ENCODE data around the gene BUD31.

BUD31 gene

DNA sequence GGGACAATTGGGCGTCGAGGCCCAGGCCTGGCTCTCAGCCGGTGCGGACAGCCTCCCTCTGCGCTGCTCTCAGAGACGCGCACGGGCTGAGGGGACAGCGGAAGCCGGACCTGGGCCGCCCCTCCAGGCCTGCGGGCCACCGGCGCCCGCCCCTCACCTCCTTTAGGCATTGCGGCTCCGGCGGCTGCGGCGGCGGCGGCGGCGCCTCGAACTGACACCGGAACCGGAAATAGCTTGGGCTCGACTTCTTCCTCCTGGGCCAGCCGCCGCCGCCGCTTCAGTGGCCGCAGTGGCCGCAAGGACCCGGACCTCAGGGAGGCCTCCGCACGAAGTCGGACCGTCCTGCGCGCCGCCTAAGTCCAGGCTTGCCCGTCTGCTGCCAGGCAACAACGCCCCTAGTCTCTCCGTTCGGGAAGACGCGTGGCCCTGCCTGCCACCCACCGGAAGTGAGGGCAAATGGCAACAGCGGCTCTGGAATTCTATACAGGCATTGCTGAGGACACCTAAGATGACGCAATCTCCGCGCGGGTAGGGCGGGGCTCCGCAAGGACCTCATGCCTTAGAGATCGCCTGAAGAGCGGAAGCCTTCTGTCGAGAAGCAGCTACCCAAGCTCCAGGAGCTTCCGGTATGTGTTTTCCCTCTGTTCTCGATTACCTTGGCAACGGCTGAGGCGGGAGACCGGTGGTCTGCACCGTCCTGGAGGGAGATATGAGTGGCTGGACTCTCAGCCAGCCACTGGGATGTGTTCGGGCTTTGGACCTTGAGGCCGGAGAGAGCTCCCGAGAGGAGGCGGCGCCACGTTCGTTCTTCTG is at the start of gene BUD31, which contains the start of gene PDAP1:
TSS of gene BUD31 (plus strand) at position 591 of the 813 bp plus-strand sequence. CDS start 2,124 bp downstream, outside the sequence.
TSS of gene PDAP1 (minus strand) at position 219 of the 813 bp plus-strand sequence. CDS start at position 170, 49 bp downstream.
- peak; percentile 95 for DNase-seq
- in situ Hi-C loops (cut with HindIII; ENCODE audit: low pct_ligation_motif_present, low pct_unique_long_range_greater_than_20kb, low sequenced_read_pairs): no loop called here

DNA sequence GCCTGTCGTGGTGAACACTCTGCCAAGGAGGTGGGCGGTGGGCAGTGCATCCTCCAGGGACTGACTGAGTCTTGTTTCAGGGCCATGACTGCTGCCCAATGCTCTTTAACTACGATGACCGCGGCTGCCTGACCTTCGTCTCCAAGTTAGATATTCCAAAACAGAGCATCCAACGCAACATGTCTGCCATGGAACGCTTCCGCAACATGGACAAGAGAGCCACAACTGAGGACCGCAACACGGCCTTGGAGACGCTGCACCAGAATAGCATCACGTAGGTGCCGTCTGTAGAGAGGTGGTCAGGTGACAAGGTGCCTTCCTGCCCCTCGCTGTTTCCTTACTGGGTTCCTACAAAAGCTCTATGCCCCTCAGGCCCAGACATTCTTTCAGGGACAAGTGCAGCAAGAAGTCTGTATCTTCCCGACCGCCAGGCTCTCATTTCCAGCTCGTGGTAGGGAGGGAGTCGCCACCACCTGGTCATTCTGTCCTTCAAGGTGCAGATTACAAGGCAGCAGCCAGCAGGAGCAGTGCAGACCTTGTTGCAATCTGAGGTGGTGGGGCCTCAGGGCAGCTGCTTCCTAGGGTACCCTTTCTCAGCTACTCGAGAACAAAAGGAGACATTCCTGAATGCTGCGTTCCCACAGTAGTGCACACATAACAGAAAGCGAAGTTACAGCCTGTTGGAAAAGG is 49.2 kb upstream of the BUD31 start:
- in situ Hi-C loops (cut with HindIII; ENCODE audit: low pct_ligation_motif_present, low pct_unique_long_range_greater_than_20kb, low sequenced_read_pairs): no loop called here

DNA sequence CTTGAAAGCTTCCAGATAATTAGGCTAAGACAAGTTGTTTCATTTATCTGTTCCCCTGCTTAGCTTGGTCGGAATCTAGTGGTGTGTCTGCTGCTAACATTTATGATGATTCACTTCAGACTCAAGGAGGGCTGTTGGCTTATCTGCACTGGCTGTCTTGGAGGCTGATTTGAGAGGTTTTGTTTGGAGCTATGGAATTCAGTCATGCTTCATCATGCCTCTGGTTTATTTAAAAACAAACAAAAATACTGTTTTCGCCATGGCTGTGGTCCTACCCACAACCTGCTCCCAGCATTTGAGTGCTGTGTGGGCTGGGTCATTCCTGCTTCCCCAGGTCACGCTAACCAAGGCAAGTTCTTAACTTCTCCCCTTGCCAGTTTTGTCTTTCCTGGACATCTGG is 46.0 kb upstream of the BUD31 start:
- in situ Hi-C loops (cut with HindIII; ENCODE audit: low pct_ligation_motif_present, low pct_unique_long_range_greater_than_20kb, low sequenced_read_pairs): no loop called here
- DNase-seq: no peak

More for the DNA sequence above, 49.2 kb upstream of the BUD31 start:
- no peak for DNase-seq

DNA sequence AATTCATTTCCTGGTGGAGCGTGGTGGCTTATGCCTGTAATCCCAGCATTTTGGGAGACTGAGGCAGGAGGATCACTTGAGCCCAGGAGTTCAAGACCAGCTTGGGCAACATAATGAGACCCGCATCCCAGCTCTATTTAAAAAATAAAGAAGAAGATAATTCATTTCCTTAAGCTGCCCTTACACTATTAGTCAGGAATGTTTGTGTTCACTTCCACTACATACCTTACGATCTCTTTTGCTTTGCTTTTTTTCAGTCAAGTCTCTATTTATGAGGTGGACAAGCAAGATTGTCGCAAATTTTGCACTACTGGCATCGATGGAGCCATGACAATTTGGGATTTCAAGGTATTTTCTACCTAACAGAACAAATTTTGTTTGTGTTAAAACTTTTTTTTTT is 45.5 kb upstream of the BUD31 start:
- DNase-seq: no peak
- in situ Hi-C loops (cut with HindIII; ENCODE audit: low pct_ligation_motif_present, low pct_unique_long_range_greater_than_20kb, low sequenced_read_pairs): no loop called here

DNA sequence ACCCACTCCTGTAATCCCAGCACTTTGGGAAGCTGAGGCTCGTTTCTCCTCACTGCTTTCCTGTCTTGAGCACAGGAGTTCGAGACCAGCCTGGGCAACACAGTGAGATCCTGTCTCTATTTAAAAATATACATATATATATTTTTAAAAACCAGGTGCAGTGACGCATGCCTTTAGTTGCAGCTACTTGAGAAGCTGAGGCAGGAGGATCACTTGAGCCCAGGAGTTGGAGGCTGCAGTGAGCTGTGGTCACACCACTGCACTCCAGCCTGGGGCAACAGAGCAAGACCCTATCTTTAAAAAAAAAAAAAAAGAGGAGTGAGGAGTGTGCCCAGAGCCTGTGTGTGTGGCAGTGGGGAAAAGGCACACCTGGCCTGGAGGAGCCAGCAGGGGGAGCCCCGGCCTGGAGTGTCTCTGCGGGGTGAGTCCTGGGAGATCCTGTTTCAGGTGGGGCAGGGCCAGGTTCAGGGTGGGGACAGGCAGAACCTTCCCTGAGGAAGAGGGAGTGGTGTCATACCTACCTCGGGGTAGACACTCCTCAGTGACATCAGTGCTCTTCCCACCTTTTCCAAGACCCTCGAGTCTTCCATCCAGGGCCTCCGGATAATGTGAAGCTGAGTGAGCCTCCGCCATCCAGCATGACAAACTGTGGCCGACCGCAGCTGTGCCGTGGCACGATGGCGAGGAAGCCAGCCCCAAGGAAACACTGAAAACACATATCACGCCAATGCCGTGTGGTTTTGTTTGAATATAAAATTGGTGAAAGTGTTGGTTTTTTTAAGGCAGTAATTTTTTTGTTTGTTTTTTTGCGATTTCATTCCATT is 43.2 kb upstream of the BUD31 start:
- in situ Hi-C loops (cut with HindIII; ENCODE audit: low pct_ligation_motif_present, low pct_unique_long_range_greater_than_20kb, low sequenced_read_pairs): no loop called here
- peak; percentile 63 for DNase-seq

DNA sequence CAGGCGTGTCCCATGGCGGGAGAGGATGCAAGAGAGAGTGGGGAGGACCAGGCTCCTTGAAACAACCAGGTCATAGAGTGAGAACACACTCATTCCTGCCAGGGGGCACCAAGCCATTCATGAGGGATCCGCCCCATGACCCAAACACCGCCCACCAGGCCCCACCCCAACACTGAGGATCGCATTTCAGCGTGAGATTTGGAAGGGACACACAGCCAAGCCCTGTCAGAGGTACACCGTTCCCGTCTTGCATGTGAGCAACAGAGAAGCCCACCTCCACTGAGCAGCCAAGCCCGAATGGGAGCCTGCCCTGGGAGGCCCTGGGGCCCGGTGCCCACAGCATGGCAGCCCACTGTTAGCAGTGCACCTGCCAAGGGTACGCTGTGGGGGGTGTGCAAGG is 42.1 kb upstream of the BUD31 start:
- in situ Hi-C loops (cut with HindIII; ENCODE audit: low pct_ligation_motif_present, low pct_unique_long_range_greater_than_20kb, low sequenced_read_pairs): no loop called here
- no peak for DNase-seq

DNA sequence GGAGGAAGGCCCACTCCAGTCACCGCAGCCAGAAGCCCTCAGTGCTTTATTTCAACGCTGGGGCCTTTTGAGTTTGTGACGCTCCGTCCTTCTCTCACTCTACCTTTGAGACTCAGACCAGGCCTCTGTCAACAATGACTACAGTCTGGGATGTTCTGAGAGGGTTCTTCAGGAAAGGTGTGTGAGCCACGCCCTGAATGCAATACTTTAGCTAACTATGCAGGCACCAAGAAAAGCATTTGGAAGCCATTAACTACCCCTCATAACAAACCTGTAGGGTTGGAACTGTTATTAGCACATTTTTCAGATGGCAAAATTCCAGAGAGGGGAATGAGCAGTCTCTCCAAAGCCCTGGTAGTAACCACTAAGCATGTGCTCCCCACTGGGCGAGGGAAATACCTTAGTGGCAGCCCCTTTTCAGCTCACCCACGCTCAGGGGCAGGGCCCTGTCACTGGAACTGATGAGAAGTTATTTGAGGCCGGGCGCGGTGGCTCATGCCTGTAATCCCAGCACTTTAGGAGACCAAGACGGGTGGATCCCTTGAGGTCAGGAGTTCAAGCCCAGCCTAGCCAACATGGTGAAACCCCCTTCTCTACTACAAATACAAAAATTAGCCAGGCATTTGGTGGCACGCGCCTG is 39.9 kb upstream of the BUD31 start:
- no peak for DNase-seq
- in situ Hi-C loops (cut with HindIII; ENCODE audit: low pct_ligation_motif_present, low pct_unique_long_range_greater_than_20kb, low sequenced_read_pairs): no loop called here

DNA sequence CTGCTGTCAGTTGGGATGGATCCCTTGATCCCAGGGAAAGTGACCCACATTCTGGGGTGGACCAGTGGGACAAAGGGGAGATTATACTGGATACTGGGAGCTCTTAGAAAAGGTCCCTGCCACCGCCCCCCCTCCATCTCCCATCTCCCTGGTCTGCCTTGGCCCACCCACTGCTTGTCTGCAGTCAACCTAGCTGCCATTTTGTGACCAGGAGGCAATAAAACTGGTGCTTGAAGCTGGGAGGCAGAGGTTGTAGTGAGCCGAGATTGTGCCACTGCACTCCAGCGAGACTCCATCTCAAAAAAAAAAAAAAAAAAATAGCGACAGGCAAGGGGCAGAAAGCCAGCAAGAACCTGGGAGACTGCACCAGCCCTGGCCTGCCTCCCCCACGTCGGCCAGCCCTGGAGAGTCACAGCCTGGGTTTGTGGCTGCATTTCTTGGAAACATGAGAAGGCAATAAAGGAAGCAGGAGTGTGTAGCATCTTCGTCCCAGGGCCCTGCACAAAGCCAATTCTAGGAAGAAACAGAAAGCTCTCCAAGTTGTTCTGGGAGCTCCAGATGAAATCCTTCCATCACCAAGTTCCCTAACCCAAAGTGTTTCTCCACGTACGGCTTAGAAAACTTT is 38.9 kb upstream of the BUD31 start:
- DNase-seq: no peak
- in situ Hi-C loops (cut with HindIII; ENCODE audit: low pct_ligation_motif_present, low pct_unique_long_range_greater_than_20kb, low sequenced_read_pairs): no loop called here

DNA sequence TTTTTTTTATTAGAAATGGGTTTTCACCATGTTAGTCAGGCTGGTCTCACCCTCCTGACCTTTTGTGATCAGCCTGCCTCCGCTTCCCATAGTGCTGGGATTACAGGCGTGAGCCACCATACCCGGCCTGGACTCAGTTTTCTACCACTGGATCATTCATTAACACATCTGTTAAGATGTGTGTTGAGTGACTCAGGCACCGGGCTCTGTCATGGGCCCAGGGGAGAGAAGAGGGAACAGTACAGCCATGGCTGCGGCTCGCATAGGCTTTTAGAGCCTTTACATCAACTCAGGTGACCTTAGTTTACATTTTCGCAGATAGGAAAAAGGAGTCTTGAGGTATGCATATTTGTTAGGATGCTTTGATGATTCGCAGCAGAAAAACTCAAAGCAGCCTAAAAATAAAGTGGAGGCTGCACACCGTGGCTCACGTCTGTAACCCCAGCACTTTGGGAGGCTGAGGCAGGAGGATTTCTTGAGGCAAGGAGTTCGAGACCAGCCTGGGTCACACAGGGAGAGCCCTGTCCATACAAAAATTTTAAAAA is 37.3 kb upstream of the BUD31 start:
- in situ Hi-C loops (cut with HindIII; ENCODE audit: low pct_ligation_motif_present, low pct_unique_long_range_greater_than_20kb, low sequenced_read_pairs): no loop called here
- DNase-seq: peak; percentile 39

DNA sequence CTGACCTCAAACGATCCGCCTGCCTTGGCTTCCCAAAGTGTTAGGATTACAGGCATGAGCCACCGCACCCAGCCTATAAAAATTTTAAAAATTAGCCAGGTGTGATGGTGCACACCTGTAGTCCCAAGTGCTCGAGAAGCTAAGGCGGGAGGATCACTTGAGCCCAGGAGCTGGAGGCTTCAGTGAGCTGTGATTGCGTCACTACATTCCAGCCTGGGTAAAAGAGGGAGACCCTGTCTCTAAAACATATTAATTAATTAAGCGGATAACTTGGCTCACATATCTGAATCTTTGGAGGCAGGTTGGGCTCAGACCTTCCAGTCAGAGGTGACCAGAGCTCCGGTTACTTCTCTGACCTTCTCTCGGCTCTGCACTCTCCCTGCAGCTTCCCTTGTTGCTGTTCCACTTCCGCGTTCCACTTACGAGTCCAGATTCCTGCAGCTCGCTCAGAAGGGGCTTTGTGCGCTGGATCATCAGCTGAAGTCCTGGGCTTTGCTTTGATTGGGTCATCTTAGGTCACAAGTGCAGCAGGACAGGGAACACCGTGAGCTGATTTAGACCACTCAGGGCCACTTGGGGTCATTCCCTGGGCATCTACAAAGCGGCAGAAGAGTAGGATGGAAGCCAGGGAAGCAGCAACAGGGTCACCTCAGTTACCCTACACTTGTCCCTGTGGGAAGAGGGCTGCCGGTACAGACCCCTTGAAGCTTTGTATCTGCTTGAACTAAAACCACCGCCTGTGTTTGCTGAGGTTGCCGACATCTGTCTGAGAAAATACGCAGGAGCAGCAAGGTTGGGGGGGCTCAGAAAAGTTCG is 36.3 kb upstream of the BUD31 start:
- in situ Hi-C loops (cut with HindIII; ENCODE audit: low pct_ligation_motif_present, low pct_unique_long_range_greater_than_20kb, low sequenced_read_pairs): no loop called here
- DNase-seq: peak; percentile 91

DNA sequence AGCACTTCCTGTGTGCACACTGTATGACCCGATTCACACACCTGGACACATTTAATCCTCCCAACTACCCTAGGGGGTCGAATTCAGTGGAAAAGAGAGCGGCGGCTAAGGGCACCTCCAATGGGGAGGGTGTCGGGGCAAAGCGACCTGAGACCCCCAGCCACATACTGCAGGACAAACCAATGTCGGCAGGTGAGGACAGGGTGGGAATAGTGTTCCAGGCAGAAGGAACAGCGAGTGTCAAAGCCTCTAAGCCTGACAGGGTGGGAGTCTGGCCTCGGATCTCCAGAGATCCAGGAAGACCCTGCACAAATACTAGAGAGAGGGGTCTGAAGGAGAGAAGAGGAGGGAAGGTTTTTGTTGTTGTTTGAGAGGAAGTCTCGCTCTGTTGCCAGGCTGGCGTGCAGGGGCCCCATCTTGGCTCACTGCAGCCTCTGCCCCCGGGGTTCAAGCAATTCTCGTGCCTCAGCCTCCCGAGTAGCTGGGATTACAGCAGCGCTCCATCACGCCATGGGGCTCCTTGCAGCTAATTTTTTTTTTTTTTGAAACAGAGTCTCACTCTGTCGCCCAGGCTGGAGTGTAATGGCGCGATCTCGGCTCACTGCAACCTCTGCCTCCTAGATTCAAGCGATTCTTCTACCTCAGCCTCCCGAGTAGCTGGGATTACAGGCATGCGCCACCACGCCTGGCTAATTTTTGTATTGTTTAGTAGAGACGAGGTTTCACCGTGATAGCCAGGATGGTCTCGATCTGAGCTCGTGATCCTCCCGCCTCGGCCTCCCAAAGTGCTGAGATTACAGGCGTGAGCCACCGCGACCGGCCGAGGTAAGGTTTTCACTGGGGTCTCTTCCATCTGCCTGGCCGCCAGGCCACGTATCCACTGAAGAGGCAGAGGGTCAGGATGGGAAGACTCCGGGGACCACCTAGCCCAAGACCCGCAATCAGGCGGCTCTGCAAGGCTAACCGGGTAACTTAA is 35.4 kb upstream of the BUD31 start:
- DNase-seq: no peak
- in situ Hi-C loops (cut with HindIII; ENCODE audit: low pct_ligation_motif_present, low pct_unique_long_range_greater_than_20kb, low sequenced_read_pairs): no loop called here

DNA sequence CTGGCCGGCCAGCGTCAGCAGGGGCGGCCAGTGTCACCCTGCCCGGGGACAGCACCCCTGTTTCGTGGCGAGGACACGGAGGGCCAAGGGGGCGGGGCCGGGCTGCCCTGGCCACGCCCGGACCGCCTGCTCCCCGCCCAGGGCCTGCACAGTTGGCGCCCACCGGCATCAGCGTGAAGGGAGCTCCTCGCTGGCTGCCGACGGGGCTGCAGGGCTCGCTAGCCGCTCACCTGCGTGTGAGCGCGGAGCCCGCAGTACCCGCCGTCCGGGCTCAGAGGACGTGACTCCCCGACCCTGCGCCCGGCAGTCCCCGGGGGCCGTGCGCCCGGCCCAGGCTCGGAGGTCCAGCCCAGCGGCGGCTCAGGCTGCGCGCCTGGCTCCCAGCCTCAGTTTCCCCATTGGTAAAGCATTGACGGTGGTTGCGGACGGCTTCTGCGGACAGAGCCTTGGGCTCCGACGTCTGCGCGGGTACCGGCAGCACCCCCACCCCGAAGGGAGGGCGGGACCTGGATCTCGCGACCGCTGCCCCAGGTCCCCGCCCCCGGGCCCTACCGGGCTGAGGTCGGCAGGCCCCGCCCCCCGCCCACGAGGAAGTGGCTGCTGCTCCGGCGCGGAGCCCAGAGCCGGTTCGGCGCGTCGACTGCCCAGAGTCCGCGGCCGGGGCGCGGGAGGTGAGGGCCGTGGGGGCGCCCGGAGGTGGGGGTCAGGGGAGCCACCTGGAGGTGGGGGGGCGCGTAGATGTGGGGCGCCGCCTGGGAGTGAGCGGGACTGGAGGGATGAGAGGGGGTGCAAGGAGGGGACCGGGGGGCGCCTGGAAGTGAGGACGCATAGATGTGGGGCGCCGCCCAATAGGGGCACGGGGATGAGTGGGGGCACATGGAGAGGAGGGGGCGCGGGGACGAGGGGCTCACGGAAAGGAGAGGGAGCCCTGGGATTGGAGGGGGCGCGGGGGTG is 34.4 kb upstream of the BUD31 start, which contains the start of gene ARPC1B:
TSS of gene ARPC1B (plus strand) at position 620 of the 954 bp plus-strand sequence. CDS start 10,985 bp downstream, outside the sequence.
- DNase-seq: peak; percentile 93
- in situ Hi-C loops (cut with HindIII; ENCODE audit: low pct_ligation_motif_present, low pct_unique_long_range_greater_than_20kb, low sequenced_read_pairs): no loop called here

DNA sequence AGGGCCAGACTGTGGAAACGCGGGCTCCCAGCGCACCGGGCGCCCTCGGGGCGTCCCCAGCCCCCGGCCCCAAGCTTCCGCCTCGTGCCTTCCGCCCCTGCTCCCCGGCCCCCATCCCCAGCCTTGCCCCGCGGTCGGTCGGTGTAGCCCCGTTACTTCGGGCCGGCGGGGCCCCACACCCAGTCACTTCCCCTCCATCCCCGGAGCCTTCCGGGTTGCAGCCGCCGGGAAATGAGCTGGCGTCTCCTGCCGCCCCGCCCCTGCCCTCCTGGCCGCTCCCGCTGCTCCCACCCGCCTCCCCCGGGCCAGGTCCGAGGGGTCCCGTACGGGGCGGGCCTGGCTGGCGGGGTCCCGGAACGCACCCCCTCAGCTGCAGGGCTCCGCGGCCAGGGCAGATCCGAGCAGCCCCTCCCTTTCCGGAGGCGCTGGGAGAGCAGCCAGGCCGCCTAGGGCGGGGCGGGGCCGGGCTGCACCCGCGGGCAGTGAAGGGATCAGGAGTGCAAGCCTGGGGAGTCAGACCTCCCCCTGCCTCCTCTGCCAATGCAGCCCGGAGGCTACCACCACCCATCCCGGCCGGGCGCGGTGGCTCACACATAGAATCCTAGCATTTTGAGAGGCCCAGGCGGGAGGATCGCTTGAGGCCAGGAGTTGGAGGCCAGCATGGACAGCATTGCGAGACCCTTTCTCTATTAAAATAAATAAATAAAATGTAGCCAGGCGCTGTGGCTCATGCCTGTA is 33.5 kb upstream of the BUD31 start:
- in situ Hi-C loops (cut with HindIII; ENCODE audit: low pct_ligation_motif_present, low pct_unique_long_range_greater_than_20kb, low sequenced_read_pairs): no loop called here
- peak; percentile 88 for DNase-seq

DNA sequence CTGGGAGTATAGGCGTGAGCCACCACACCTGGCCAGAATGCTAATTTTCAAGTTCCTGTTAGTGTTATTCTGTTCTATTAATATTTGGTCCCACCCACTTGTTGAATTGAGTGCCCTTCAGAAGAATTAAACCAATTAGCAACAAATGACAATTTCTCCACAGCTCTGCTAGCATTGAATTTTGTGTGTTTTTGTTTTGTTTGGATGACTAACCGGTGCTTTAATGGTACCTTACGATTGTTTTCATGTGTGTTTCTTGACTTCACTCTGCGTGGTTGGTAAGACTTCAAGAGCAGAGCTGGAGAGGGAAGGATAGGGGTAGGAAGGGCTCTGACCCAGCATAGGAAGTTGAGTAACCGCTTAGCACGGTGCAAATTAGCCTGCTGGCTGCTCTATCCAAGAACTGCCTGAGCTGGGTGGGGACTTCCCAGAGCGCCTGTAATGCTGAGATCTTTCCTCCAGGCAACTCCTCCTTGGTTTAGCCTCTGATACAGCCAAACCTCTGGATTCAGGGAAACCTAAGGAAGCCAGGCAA is 29.7 kb upstream of the BUD31 start:
- in situ Hi-C loops (cut with HindIII; ENCODE audit: low pct_ligation_motif_present, low pct_unique_long_range_greater_than_20kb, low sequenced_read_pairs): no loop called here
- DNase-seq: no peak

Measured in ACHN (cell line).